ENCODE measurements around the gene KAT2B.
"Not testable (repeated sequence)": the region's sequence is repeated elsewhere in the genome, so short reads cannot be mapped to it uniquely, and the experiment has no call there.

Gene KAT2B

GRCh38 chr3:20039765-20040547 is at the start of gene KAT2B:
TSS of gene KAT2B (plus strand) at chr3:20040446. CDS start at chr3:20040478, 32 bp downstream.
- no peak for DNase-seq

DNA sequence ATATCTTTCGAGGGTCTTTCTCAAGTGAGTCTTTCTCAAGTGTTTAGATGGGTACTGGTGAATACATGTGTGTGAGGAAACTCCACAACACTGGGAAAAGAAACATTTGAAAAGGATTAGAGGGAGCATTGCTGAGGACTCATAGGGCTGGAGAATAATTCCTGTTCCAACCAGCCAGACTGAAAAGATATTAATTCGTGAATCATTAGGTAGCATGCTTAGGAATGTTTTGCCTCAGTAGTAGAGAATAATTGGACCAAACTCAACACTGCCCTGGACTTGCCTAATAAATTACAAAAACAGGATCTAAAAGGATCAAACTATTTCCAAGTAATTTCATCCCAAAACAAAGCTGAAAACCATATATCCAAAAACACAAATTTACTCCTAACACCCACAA is 45.5 kb upstream of the KAT2B start:
- no peak for DNase-seq

DNA sequence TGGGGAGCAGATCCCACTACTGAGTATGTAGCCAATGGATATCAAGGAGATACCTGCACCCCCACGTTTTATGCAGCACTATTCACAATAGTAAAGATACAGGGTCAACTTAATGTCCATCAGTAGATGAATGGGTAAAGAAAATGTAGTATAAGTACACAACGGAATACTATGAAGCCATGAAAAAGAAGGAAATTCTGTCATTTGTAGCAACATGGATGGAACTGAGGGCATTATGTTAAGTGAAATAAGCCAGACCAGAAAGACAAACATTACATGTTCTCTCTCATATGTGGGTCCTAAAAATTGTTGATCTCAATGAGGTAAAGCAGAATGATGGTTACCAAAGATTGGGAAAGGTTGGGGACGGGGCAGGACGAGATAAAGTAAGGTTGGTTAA is 42.7 kb upstream of the KAT2B start:
- DNase-seq: no peak

DNA sequence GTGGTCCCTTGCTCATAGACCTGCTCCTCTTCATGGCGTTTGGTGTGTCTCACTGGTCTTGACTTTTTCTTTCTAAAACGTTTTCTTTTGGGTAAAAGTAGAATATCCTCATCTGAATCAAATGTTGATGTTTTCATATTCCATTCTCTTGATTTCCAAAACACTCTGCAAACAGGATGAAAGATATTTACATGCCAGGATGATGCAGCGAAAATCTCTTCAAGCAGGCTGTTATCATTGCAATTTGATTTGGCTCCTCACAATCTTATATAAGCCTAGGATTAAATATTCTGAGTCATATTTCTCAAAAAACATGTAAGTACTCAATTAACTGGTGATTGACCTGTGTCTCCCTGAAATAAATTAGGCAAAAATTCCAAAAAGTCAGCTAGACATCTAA is 38.3 kb upstream of the KAT2B start:
- no peak for DNase-seq

DNA sequence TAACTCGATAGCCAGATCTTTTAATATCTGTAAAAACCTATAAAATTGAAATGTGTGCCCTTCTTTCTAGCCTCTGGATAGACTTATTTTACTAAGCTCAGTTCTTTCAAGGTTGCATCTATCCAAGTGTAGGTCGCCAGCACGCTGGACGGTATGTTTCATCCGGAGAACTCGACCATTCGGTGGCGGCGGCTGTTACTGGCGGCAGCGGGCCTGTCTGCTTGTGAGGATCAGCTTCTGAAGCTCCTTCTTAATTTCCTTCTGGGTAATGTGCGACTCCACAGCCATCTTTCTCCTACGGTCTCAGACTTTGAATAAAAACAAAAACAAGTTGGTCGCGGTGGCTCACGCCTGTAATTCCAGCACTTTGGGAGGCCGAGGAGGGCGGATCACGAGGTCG is 32.3 kb upstream of the KAT2B start:
- no peak for DNase-seq

DNA sequence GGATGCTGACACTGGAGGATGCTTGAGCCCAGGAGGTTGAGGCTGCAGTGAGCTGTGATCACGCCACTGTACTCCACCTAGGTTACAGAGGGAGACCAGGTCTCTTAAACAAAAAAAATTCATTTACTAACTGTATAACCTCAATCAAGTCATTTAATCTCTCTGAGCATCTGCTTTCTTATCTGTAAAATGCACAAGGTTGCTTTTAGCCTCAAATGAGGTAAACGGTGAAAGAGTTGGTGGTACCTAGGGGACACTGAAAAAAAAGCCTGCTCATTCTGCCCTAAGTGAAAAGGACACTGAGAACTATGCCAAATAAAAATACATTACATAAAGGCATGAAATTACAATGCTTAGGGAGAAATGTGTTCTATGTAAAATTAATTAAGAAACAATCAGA is 31.6 kb upstream of the KAT2B start:
- no peak for DNase-seq

DNA sequence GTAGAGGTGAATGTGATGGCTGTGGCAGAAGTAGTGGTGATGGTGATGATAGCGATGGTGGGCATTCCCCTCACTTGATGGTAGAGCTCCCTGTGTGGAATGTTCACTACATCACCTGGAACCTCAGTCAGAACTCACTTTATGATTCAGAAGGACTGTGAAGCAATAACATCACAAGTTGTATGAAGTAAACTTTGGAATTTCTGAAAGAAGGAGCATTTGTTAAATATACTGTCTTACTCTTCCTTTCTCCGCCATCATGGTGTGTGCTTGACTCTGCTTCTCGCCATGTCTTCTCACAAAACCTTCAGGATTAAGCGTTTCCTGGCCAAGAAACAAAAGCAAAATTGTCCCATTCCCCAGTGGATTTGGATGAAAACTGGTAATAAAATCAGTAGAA is 28.1 kb upstream of the KAT2B start, which contains the start of gene PP2D1:
TSS of gene PP2D1 (minus strand) at position 101 of the 400 bp plus-strand sequence. CDS start 192 bp downstream, outside the sequence.
- DNase-seq: no peak

- no peak for DNase-seq
These were observed 26.9 kb upstream of the KAT2B start for GRCh38 chr3:20013396-20013795.

DNA sequence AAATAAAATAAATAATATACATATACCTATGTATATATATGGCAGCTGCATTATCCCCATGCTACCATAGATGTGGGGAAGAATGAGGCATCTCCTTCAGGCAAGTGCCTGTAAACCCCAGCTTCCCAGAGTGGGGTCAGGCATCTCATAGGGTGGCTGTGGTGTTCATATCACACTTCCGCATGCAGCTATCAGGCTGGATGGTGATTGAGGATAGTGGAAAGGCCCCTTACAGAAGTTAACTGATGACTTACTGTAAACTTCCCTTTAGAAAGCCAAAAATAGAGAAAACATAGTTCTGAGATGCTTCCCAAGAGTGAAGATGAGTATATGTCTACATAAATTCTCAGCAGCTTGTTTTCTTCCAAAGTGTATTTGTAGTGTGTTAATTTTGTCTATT is 24.7 kb upstream of the KAT2B start:
- DNase-seq: no peak

DNA sequence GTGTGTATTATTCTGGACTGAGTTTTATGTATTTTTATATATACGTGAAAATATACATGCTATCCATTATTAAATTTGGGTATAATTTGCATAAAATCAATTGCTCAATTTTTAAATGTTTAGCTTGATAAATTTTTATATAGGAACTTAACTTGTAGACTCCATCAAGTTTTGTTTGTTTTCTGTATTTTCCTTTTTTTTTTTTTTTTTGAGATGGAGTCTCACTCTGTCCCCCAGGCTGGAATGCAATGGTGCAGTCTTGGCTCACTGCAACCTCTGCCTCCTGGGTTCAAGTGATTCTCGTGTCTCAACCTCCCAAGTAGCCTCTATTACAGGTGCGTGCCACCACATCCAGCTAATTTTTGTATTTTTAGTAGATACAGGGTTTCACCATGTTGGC is 24.2 kb upstream of the KAT2B start:
- DNase-seq: not testable (repeated sequence)

DNA sequence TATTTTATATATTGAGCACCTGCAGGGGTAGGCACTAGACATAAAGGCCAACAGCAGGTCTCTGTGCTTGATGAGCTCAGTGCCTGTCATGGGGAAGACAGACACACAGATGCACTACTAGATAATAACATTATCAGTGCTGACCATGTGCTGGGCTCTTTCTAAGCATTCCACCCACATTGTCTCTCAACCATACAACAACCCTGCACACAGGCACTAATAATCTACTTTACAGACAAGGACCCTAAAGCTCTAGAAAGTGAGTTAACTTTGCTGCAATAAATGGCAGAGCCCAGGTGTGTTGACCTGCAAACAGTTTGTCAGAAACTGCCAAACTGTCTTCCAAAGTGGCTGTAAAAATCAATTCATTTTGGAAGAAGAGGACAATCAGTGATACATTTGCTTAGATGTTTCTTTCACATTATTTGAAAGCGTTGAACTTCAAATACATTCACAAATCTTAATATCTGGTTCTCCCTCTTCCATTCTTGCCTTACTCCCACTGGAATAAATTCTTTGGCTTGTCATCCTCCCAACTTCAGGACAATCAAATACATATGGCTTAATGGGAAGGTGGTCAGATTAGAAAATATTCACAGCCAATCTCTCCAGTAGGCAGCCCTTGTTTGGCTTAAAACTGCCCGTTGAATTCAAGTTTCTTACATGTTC is 17.2 kb upstream of the KAT2B start:
- DNase-seq: no peak

DNA sequence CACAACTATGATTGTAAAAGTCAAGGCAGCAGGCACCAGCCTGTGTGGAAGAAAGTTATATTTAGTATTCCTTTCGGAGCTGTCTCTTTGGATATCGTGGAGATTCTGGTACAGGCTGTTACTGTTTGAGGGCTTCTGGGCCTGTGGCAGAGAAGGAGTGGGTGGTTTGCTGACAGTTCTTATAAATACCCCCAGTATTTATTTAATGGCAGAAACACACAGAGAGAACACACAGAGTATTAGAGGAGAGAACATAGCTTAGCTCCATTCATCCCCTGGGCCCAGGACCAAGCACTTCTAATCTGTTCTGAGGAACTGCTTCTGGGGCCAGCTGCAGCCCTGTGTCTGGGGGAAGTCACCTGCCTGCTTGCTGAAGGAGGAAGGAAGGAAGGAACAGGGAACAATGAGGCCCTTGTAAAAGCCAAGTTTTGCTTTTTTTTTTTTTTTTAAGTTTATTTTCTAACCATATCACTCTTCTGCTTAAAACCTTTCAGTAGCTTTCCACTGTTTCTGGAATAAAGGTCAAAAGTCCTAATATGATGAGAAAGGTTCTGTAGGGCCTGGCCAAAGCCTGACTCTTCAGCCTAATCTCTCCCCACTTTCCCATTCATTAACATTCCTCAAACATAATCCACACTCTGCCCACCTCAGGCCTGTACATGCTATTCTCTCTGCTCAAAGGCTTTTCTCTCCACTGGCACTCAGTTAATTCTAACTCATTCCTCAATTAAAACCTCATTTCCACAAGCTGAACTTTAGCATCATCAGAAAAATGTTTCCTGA is 16.4 kb upstream of the KAT2B start:
- DNase-seq: no peak

DNA sequence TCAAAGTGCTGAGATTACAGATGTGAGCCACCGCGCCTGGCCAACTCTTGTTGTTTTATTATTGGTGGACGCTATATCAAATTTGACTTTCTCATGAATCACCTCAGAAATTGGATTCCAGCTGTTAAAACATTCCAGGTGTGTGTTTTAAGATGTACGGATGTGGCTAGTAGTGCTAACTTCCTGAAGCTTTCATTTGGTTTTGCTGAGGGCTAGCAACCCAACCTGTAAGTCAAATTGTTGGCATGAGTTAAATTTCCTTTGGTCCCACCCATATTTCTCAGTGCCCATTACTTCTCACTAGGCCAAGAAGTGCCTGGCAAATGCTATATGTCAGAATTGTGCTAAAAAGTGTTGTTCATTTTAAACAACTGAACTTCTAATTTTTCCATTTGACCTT is 13.1 kb upstream of the KAT2B start:
- DNase-seq: no peak

DNA sequence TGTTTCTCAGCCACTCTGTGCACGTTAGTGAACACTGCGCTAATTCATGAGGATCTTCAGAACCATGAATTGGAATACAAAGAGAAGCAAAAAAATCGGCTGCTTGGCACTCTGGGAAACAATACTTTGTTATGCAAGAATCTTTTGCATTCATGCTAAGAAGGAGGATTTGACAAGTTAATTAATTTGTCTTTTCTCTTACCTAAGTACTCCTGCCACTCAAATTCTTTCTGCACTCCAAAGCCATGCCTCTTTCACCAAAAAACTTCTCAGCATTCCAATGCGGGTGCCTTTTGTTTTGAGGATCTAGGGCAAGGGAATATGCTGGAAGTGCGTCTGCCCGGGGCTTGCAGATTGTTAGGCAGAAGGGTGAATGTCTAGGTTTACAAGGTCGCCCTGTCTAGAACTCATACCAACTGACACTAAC is 11.3 kb upstream of the KAT2B start:
- DNase-seq: no peak

GRCh38 chr3:20031939-20032338 is 8.3 kb upstream of the KAT2B start:
- DNase-seq: not testable (repeated sequence)

GRCh38 chr3:20035019-20035418 is 5.2 kb upstream of the KAT2B start:
- DNase-seq: no peak

DNA sequence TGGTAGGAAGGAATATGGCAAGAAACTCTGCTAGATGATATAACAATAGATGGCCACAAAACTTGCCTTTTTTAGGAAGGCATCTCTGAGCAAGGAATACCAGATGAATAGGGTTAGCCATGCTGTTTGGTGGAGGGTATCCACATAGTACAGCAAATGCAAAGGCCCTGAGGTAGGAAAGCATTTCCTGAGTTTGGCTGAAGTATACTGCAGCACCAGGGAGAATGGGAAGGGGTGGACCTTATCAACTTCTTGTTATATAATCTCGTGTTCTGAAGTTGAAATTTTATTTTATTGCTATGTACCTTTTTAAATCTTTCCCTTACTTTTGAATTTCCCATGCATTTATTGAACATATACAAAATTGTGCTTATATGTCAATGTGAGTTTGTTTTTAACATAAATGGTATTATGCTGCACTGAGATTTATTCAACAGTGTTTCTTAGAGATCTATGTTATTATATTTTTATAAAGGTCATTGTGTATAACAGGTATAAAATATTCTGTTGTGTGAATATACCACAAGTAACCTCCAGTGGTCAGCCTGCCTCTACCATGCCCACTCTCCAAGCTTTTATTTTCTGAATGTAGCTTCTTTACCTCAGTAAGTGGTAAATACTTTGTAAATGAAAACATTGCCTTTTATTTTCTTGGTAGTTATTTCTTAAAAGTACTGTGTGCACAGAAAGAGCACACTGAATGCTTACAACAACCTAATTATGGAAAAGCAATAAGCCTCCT is 2.8 kb upstream of the KAT2B start:
- no peak for DNase-seq

GRCh38 chr3:20038699-20039465 is 1.4 kb upstream of the KAT2B start:
- no peak for DNase-seq

GRCh38 chr3:20039466-20039764 is 831 bp upstream of the KAT2B start:
- DNase-seq: no peak

GRCh38 chr3:20040548-20041196 is 426 bp downstream of the KAT2B start:
- DNase-seq: no peak

GRCh38 chr3:20041197-20041780 is 1.0 kb downstream of the KAT2B start:
- DNase-seq: peak; percentile 23
